Muscle of leg (tissue), 16 donors: ENCODE measurements around the gene PDE3A. TPM values are rescaled to one million over a fixed set of nuclear protein-coding genes. Genes with fewer than 3 reads are reported as not detected.
A peak's percentile ranks its signal among the peaks of the same experiment; 100 is the strongest.
"Not testable (repeated sequence)": the region's sequence is repeated elsewhere in the genome, so short reads cannot be mapped to it uniquely, and the experiment has no call there.

ENCODE experiments used
- DNase-seq: peaks from one replicate; pipeline ENCODE4 v3.0.0; 2013
- H3K27ac ChIP-seq: one replicate; pipeline ENCODE4 v1.5.1; 2013; ENCODE audit warnings: mild to moderate bottlenecking, low read length, control low read depth
- H3K27me3 ChIP-seq: one replicate; pipeline ENCODE4 v1.6.1; 2013; ENCODE audit warnings: low read length; ENCODE audit not compliant: control insufficient read depth, insufficient read depth
- H3K36me3 ChIP-seq: one replicate; pipeline ENCODE4 v1.6.1; 2013; ENCODE audit warnings: low read length; ENCODE audit not compliant: control insufficient read depth, insufficient read depth
- H3K4me1 ChIP-seq: one replicate; pipeline ENCODE4 v1.6.1; 2013; ENCODE audit warnings: low read length; ENCODE audit not compliant: control insufficient read depth, insufficient read depth
- H3K4me3 ChIP-seq: one replicate; pipeline ENCODE4 v1.5.1; 2013; ENCODE audit warnings: low read length, control low read depth
- H3K9me3 ChIP-seq: replicated peaks from 2 replicates; pipeline ENCODE4 v1.6.1; 2013; ENCODE audit warnings: low read depth, low read length; ENCODE audit not compliant: control insufficient read depth
- WGBS: methylation state at CpG from one replicate; pipeline ENCODE4 v1.1.5; 2013; ENCODE audit warnings: missing lambda C conversion rate; ENCODE audit not compliant: insufficient coverage; 5-methylcytosine and 5-hydroxymethylcytosine counted together
- long read RNA-seq, 11 donors: transcript quantifications; one replicate each; lab custom pipeline, GENCODE V29; 2026
- polyA plus RNA-seq, 8 donors: library from polyadenylated mRNA; unstranded; fragments of 120-200 nt; gene quantifications; one replicate each; pipeline versions ENCODE4 v1.2.1 to v1.2.3, GENCODE V29; 2013; ENCODE audit warnings: inconsistent platforms in 1 of 8, low replicate concordance in 1 of 8; ENCODE audit not compliant: insufficient read length in 8 of 8, insufficient read depth in 1 of 8
- total RNA-seq: library from RNA; stranded (reverse); fragments of 120-200 nt; gene quantifications from one replicate; pipeline ENCODE4 v1.2.4, GENCODE V29; 2013

Gene PDE3A
- 11.3 TPM for total RNA-seq
- polyA plus RNA-seq: 10 to 100 TPM in 6 of 8 donors, 1 to 10 TPM in 2; 8.4 to 12.9 (median 10.9) TPM
- long read RNA-seq, donor 1, partial matches to known transcripts: 0 of 1 reads
- long read RNA-seq, donor 1, other reads (novel, unspliced or antisense): 0 of 1 reads
- long read RNA-seq, donor 2: 0 reads
- long read RNA-seq, donor 3: 0 reads
- long read RNA-seq, donor 4, full-length matches to known transcripts: 1 of 1 reads
- long read RNA-seq, donor 4, partial matches to known transcripts: 0 of 1 reads
- long read RNA-seq, donor 4, other reads (novel, unspliced or antisense): 0 of 1 reads
- long read RNA-seq, donor 5: 0 reads
- long read RNA-seq, donor 6: 0 reads
- long read RNA-seq, donor 7, full-length matches to known transcripts: 1 of 1 reads
- long read RNA-seq, donor 7, partial matches to known transcripts: 0 of 1 reads
- long read RNA-seq, donor 7, other reads (novel, unspliced or antisense): 0 of 1 reads
- long read RNA-seq, donor 8, full-length matches to known transcripts: 2 of 2 reads
- long read RNA-seq, donor 8, partial matches to known transcripts: 0 of 2 reads
- long read RNA-seq, donor 8, other reads (novel, unspliced or antisense): 0 of 2 reads
- long read RNA-seq, donor 9: 0 reads
- long read RNA-seq, donor 10, full-length matches to known transcripts: 1 of 1 reads
- long read RNA-seq, donor 10, partial matches to known transcripts: 0 of 1 reads
- long read RNA-seq, donor 10, other reads (novel, unspliced or antisense): 0 of 1 reads
- long read RNA-seq, donor 11, full-length matches to known transcripts: 2 of 2 reads
- long read RNA-seq, donor 11, partial matches to known transcripts: 0 of 2 reads
- long read RNA-seq, donor 11, other reads (novel, unspliced or antisense): 0 of 2 reads

- peaks cover 4% of the 10 kb centered on the region for H3K4me1 ChIP-seq
- H3K9me3 ChIP-seq: no peaks in the 10 kb centered on the region
- peak within 1 kb of the TSS; percentile 93 for H3K27ac ChIP-seq
- WGBS: 0% methylated on average over 10 of the region's 24 CpGs
- DNase-seq: peak; percentile 94
- H3K27me3 ChIP-seq: peaks cover 7% of the 10 kb centered on the region
- H3K36me3 ChIP-seq: no peaks in the 10 kb centered on the region
- H3K4me3 ChIP-seq: peak within 1 kb of the TSS; percentile 81
Measured at GRCh38 chr12:20368114-20368650, at the start of gene PDE3A. PDE3A (plus strand) TSS chr12:20368537; CDS start chr12:20369285, 748 bp downstream.

DNA sequence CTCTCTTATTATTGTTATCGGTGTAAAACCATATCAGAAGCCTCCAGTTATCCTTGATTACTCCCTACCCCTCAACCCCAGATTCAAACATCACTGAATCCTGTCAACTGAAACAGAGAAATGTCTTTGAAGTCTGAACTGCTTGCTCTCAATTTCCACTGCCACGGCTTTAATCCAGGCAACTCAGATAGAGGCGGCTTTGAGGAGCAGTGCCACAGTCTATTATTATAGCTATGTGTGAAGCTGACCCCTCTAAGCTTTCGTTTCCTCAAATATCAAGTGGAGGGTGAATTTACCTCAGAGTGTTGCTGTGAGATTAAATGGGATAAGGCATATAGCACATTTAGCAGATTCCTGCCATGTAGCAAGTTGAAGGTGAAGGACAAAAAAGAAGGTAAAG lies 49.0 kb upstream of the PDE3A start:
- Histone ChIP-seq H3K9me3 (no peaks in the 10 kb centered on the region), H3K4me3 (no peak overlapping the region), H3K36me3 (no peaks in the 10 kb centered on the region), H3K27ac (no peak overlapping the region), H3K4me1 (no peaks in the 10 kb centered on the region), H3K27me3 (no peaks in the 10 kb centered on the region)
- DNase-seq: no peak
- WGBS: 86% methylated on average over 1 of the region's 4 CpGs

DNA sequence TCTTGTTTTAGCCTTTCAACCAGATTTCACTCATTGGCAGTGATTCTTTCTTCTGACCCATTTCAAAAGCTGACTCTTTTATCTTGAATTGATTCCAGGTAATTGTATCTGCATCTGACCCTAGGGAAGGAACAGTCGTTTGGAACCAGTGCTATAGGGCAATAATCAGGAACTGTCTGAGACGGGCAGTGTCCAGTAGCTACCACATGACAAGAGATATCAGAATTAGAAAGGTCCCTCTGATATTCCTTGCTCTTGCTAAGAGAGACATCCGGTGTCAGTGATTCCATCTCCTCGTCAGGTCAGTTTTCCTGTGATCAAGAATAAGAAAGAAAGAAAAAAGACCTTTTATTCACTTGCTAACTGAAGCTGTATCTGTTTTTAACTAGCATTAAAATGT lies 47.8 kb upstream of the PDE3A start:
- WGBS: no CpG with 5 or more reads among the region's 4 CpGs
- no peak overlapping the region for H3K27ac ChIP-seq
- H3K4me1 ChIP-seq: no peaks in the 10 kb centered on the region
- no peak for DNase-seq
- no peaks in the 10 kb centered on the region for H3K36me3 ChIP-seq
- no peak overlapping the region for H3K4me3 ChIP-seq
- H3K27me3 ChIP-seq: no peaks in the 10 kb centered on the region
- no peaks in the 10 kb centered on the region for H3K9me3 ChIP-seq

DNA sequence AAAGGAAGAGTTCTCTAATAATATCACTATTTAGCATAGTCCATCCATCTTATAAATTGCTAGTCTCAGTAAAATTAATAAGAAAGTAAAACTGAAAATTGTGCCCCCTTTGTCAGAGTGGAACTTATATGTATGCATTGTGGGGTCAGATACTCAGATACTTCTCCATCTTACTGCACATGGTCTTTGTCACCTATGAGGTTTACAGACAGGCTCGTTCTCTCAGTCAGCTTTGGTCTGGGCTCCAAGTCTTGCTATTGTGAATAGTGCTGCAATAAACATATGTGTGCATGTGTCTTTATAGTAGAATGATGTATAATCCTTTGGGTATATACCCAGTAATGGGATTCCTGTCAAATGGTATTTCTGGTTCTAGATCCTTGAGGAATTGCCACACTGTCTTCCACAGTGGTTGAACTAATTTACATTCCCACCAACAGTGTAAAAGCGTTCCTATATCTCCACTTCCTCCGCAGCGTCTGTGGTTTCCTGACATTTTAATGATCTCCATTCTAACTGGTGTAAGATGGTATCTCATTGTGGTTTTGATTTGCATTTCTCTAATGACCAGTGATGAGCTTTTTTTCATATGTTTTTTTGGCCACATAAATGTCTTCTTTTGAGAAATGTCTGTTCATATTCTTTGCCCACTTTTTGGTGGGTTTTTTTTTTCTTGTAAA lies 37.4 kb upstream of the PDE3A start:
- not testable (repeated sequence) for H3K9me3 ChIP-seq, H3K4me3 ChIP-seq, H3K27ac ChIP-seq, H3K36me3 ChIP-seq, H3K27me3 ChIP-seq, H3K4me1 ChIP-seq, DNase-seq
- WGBS: no CpG with 5 or more reads among the region's 4 CpGs

DNA sequence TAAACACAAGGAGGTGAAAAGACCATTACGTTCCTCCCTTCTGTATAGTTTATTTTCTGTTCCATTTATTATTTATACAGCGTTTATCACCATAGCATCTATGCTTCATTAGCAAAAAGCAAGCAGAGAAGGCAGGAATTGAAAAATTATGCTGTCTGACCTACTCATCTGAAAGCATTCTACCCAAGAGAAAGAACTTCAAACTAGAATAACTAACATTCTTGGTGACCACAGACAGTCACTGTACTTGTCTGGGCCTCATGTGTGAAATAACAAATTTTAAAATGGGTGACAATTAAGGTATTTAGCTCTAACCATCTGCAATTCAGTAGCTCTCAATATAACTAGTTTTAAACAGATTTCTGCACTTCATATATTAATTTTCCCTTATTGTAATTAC lies 29.3 kb upstream of the PDE3A start:
- Histone ChIP-seq H3K36me3 (no peaks in the 10 kb centered on the region), H3K4me3 (no peak overlapping the region), H3K4me1 (no peaks in the 10 kb centered on the region), H3K9me3 (peaks cover 7% of the 10 kb centered on the region), H3K27ac (no peak overlapping the region), H3K27me3 (no peaks in the 10 kb centered on the region)
- WGBS: no CpG with 5 or more reads among the region's 2 CpGs
- no peak for DNase-seq

DNA sequence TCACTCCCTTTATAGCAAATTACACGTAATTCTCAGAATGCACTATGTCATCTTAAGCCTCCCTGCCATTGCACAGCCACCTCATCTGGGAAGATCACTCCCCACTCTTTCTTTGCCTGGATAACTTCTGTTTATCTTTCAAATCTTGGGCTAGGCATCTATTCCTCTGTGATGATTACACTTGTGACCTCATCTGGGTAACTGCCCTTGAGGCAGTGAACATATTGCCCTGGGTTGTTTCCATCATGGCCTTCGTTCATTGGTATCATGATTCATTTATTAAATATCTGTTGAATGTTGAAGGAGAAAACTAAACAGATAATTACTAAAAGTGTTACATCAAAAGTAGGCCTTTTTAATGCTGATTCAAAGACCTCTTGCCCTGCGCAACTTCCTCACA lies 26.2 kb upstream of the PDE3A start:
- H3K36me3 ChIP-seq: no peaks in the 10 kb centered on the region
- no peaks in the 10 kb centered on the region for H3K9me3 ChIP-seq
- 86% methylated on average over 1 of the region's 3 CpGs for WGBS
- DNase-seq: no peak
- no peaks in the 10 kb centered on the region for H3K4me1 ChIP-seq
- H3K27ac ChIP-seq: no peak overlapping the region
- H3K4me3 ChIP-seq: no peak overlapping the region
- H3K27me3 ChIP-seq: no peaks in the 10 kb centered on the region

DNA sequence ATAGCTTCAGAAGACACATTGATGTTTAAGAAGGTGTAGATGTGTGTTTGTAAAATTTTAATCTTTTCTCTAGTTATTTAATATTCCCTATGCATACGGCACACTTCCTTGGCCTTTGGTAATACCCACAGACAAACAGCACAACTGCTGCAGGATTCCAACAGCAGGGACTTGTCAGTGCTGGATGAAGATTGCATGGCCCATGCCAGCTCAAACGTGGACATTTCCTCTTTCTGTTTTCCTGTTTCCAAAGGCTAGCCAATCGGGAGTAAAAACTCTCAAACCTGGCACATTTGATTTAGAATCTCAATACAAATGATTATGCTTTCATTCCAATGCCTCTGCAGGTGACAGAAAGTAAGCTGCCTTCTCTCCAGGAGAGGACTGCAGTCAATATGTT lies 22.5 kb upstream of the PDE3A start:
- no peak overlapping the region for H3K27ac ChIP-seq
- no peaks in the 10 kb centered on the region for H3K4me1 ChIP-seq
- 40% methylated on average over 3 of the region's 3 CpGs for WGBS

DNA sequence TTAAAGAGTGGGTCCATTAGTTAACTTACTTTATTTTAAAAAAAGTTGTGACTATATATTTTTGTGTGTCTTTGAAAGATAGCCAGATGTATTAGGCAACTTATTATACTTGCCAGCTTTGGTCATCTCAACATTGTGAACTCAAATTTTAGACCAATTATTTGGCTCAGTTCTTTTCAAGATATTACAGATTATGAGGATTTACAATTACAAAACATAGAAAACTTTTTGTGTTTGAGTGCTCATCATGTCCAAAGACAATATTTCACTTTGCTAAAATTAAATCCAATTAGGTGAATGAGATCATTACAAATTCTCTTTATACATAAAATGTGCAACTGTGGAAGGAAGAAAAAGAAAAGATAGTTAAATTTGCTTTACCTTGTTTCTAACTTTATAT lies 18.3 kb upstream of the PDE3A start:
- H3K4me1 ChIP-seq: no peaks in the 10 kb centered on the region
- H3K4me3 ChIP-seq: no peak overlapping the region
- no peaks in the 10 kb centered on the region for H3K9me3 ChIP-seq
- DNase-seq: no peak
- H3K27ac ChIP-seq: no peak overlapping the region
- H3K27me3 ChIP-seq: no peaks in the 10 kb centered on the region
- no peaks in the 10 kb centered on the region for H3K36me3 ChIP-seq

More for the DNA sequence above, 22.5 kb upstream of the PDE3A start:
- DNase-seq: no peak
- H3K9me3 ChIP-seq: no peaks in the 10 kb centered on the region
- no peaks in the 10 kb centered on the region for H3K27me3 ChIP-seq
- no peak overlapping the region for H3K4me3 ChIP-seq
- no peaks in the 10 kb centered on the region for H3K36me3 ChIP-seq

GRCh38 chr12:20350495-20350894 lies 17.8 kb upstream of the PDE3A start:
- Histone ChIP-seq H3K27ac (no peak overlapping the region), H3K4me1 (no peaks in the 10 kb centered on the region), H3K4me3 (no peak overlapping the region), H3K36me3 (no peaks in the 10 kb centered on the region), H3K27me3 (no peaks in the 10 kb centered on the region), H3K9me3 (no peaks in the 10 kb centered on the region)
- peak; percentile 85 for DNase-seq
- WGBS: no CpG with 5 or more reads among the region's 5 CpGs

- Histone ChIP-seq H3K4me3 (no peak overlapping the region), H3K36me3 (no peaks in the 10 kb centered on the region), H3K27me3 (no peaks in the 10 kb centered on the region), H3K27ac (no peak overlapping the region), H3K9me3 (no peaks in the 10 kb centered on the region), H3K4me1 (no peaks in the 10 kb centered on the region)
- 50% methylated on average over 1 of the region's 4 CpGs for WGBS
- peak; percentile 63 for DNase-seq
Measured at GRCh38 chr12:20351406-20351805, 16.9 kb upstream of the PDE3A start.
